SK-N-SH (cell line): ENCODE results near the gene HIPK2.

Experiments used
- EP300 ChIP-seq, 2 experiments: IDR thresholded peaks; 2 replicates each; pipeline versions ENCODE4 v1.4.0 to v1.6.1; 2012; ENCODE audit warnings: borderline replicate concordance in 1 of 2, low read depth in 1 of 2, low read length in 1 of 2
- FOSL2 ChIP-seq: IDR thresholded peaks from 2 replicates; pipeline ENCODE4 v1.4.0; 2012; ENCODE audit warnings: low read depth, mild to moderate bottlenecking, moderate library complexity, borderline replicate concordance
- FOXJ3 ChIP-seq: sonication (generic); formaldehyde crosslinking; IDR thresholded peaks from 2 replicates; pipeline ENCODE4 v1.5.1; 2020; ENCODE audit warnings: mild to moderate bottlenecking, missing genetic modification reagents
- POLR2AphosphoS5 ChIP-seq: IDR thresholded peaks from 2 replicates; pipeline ENCODE4 v1.6.1; 2012; ENCODE audit warnings: low read depth, low read length
- RFX5 ChIP-seq: IDR thresholded peaks from 2 replicates; pipeline ENCODE4 v1.6.1; 2012; ENCODE audit warnings: mild to moderate bottlenecking, improper control_type of control experiment, low read length
- SIN3A ChIP-seq: IDR thresholded peaks from 2 replicates; pipeline ENCODE4 v1.6.1; 2012; ENCODE audit warnings: low read depth, mild to moderate bottlenecking, low read length, moderate library complexity, borderline replicate concordance
- SMC3 ChIP-seq: IDR thresholded peaks from 2 replicates; pipeline ENCODE4 v1.6.1; 2012; ENCODE audit warnings: low read depth, low read length, improper control_type of control experiment
- TCF12 ChIP-seq: IDR thresholded peaks from 2 replicates; pipeline ENCODE4 v1.4.0; 2012
- TEAD4 ChIP-seq: IDR thresholded peaks from 2 replicates; pipeline ENCODE4 v1.4.0; 2012; ENCODE audit warnings: mild to moderate bottlenecking, borderline replicate concordance; ENCODE audit not compliant: insufficient read depth
- TF ChIP-seq, protein P1 (sequence below): fragments of 200-600 bp; sonication (generic); IDR thresholded peaks from 2 replicates; pipeline ENCODE4 v1.6.1; 2017; ENCODE audit warnings: antibody characterized with exemption, mild to moderate bottlenecking, moderate library complexity
- TF ChIP-seq, protein P2 (sequence below): IDR thresholded peaks from 2 replicates; pipeline ENCODE4 v1.6.1; 2012; ENCODE audit warnings: mild to moderate bottlenecking, low read depth, low read length, moderate library complexity
- TF ChIP-seq, protein P3 (sequence below): IDR thresholded peaks from 2 replicates; pipeline ENCODE4 v1.4.0; 2012; ENCODE audit warnings: low read depth, borderline replicate concordance

DNA sequence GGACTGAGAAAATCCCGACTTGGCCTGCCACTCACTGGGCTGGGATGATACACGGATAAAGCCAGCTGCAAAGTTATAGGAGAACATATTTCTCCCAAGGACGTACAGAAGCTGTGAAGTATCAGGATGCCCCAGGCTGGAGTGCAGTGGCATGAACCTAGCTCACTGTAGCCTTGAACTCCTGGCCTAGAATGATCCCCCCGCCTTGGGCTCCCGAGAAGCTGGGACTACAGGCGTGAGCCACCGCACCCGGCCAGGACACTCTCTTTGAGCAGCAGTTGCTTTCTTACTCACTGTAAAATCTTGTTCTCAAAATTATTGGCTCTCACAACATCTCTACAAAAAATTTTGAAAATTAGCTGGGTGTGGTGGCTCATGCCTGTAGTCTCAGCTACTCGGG is 203.9 kb downstream of the HIPK2 start:
- TF ChIP-seq SIN3A, result no peak
- TF ChIP-seq TEAD4, result no peak
- no peak for TF ChIP-seq TCF12
- TF ChIP-seq, protein P1, sequence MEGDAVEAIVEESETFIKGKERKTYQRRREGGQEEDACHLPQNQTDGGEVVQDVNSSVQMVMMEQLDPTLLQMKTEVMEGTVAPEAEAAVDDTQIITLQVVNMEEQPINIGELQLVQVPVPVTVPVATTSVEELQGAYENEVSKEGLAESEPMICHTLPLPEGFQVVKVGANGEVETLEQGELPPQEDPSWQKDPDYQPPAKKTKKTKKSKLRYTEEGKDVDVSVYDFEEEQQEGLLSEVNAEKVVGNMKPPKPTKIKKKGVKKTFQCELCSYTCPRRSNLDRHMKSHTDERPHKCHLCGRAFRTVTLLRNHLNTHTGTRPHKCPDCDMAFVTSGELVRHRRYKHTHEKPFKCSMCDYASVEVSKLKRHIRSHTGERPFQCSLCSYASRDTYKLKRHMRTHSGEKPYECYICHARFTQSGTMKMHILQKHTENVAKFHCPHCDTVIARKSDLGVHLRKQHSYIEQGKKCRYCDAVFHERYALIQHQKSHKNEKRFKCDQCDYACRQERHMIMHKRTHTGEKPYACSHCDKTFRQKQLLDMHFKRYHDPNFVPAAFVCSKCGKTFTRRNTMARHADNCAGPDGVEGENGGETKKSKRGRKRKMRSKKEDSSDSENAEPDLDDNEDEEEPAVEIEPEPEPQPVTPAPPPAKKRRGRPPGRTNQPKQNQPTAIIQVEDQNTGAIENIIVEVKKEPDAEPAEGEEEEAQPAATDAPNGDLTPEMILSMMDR, result no peak
- TF ChIP-seq FOXJ3 (CRISPR knock-in tag), result no peak
- TF ChIP-seq FOSL2, result no peak
- TF ChIP-seq, protein P2, sequence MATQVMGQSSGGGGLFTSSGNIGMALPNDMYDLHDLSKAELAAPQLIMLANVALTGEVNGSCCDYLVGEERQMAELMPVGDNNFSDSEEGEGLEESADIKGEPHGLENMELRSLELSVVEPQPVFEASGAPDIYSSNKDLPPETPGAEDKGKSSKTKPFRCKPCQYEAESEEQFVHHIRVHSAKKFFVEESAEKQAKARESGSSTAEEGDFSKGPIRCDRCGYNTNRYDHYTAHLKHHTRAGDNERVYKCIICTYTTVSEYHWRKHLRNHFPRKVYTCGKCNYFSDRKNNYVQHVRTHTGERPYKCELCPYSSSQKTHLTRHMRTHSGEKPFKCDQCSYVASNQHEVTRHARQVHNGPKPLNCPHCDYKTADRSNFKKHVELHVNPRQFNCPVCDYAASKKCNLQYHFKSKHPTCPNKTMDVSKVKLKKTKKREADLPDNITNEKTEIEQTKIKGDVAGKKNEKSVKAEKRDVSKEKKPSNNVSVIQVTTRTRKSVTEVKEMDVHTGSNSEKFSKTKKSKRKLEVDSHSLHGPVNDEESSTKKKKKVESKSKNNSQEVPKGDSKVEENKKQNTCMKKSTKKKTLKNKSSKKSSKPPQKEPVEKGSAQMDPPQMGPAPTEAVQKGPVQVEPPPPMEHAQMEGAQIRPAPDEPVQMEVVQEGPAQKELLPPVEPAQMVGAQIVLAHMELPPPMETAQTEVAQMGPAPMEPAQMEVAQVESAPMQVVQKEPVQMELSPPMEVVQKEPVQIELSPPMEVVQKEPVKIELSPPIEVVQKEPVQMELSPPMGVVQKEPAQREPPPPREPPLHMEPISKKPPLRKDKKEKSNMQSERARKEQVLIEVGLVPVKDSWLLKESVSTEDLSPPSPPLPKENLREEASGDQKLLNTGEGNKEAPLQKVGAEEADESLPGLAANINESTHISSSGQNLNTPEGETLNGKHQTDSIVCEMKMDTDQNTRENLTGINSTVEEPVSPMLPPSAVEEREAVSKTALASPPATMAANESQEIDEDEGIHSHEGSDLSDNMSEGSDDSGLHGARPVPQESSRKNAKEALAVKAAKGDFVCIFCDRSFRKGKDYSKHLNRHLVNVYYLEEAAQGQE, result no peak
- TF ChIP-seq SMC3, result no peak
- TF ChIP-seq EP300 (IDR thresholded peaks at IDR 0.05; ENCODE audit: borderline replicate concordance in 1 of 2, low read depth in 1 of 2, low read length in 1 of 2), result no peak
- TF ChIP-seq RFX5, result no peak
- TF ChIP-seq POLR2AphosphoS5, result no peak
- TF ChIP-seq, protein P3, sequence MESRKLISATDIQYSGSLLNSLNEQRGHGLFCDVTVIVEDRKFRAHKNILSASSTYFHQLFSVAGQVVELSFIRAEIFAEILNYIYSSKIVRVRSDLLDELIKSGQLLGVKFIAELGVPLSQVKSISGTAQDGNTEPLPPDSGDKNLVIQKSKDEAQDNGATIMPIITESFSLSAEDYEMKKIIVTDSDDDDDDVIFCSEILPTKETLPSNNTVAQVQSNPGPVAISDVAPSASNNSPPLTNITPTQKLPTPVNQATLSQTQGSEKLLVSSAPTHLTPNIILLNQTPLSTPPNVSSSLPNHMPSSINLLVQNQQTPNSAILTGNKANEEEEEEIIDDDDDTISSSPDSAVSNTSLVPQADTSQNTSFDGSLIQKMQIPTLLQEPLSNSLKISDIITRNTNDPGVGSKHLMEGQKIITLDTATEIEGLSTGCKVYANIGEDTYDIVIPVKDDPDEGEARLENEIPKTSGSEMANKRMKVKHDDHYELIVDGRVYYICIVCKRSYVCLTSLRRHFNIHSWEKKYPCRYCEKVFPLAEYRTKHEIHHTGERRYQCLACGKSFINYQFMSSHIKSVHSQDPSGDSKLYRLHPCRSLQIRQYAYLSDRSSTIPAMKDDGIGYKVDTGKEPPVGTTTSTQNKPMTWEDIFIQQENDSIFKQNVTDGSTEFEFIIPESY, result no peak
